T-helper 2 cell treated with Interferon-gamma antibody and Interleukin-4, amounts not matched to agents 5 μg/mL and 100 μg/mL, for 36 hours (primary cell): ENCODE measurements around the gene MTHFSD.
A peak's percentile ranks its signal among the peaks of the same experiment; 100 is the strongest.

Source experiments
- DNase-seq: peaks from one replicate; pipeline ENCODE4 v3.0.0; 2021; ENCODE audit warnings: low spot score
- H3K27ac Mint-ChIP-seq: one replicate; pipeline ENCODE4 v1.8.0; 2021; ENCODE audit warnings: mild to moderate bottlenecking, mixed read lengths
- H3K27me3 Mint-ChIP-seq: one replicate; pipeline ENCODE4 v1.8.0; 2021; ENCODE audit warnings: low read depth, mixed read lengths
- H3K36me3 Mint-ChIP-seq: one replicate; pipeline ENCODE4 v1.8.0; 2021; ENCODE audit warnings: low read depth, mixed read lengths
- H3K4me1 Mint-ChIP-seq: one replicate; pipeline ENCODE4 v1.8.0; 2021; ENCODE audit warnings: low read depth, mixed read lengths
- H3K4me3 Mint-ChIP-seq: one replicate; pipeline ENCODE4 v1.8.0; 2022; ENCODE audit warnings: mild to moderate bottlenecking, moderate library complexity, mixed read lengths
- H3K9me3 Mint-ChIP-seq: one replicate; pipeline ENCODE4 v1.8.0; 2021; ENCODE audit warnings: mixed read lengths

The MTHFSD gene

GRCh38 chr16:86515777-86516622, 39.0 kb downstream of the MTHFSD start:
- peaks cover 72% of the 10 kb centered on the region for H3K27me3 Mint-ChIP-seq
- H3K9me3 Mint-ChIP-seq: no peaks in the 10 kb centered on the region
- no peaks in the 10 kb centered on the region for H3K36me3 Mint-ChIP-seq
- peaks cover 10% of the 10 kb centered on the region for H3K4me1 Mint-ChIP-seq
- no peak overlapping the region for H3K27ac Mint-ChIP-seq
- H3K4me3 Mint-ChIP-seq: no peak overlapping the region
- no peak for DNase-seq

DNA sequence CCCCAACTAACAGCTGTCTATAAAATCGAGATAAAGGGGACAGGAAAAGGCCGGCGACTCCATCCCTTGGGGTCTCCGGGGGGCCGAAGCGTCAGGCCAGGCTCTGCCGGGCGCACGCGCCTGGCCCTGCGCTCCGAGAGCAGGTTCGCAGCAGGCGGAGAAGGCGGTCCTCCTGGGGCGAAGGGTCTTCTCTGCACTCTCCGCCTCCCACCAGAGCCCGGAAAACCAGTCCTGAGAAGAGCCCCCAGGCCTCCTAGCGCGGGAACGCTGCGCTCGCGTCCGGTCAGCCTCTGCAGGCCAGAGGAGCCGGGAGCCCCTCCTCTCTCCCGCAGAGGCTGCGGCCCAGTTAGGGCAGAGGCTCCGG, 39.6 kb downstream of the MTHFSD start:
- no peak for DNase-seq
- peaks cover 13% of the 10 kb centered on the region for H3K4me1 Mint-ChIP-seq
- no peak overlapping the region for H3K4me3 Mint-ChIP-seq
- H3K9me3 Mint-ChIP-seq: no peaks in the 10 kb centered on the region
- H3K27ac Mint-ChIP-seq: no peak overlapping the region
- H3K27me3 Mint-ChIP-seq: peaks cover 75% of the 10 kb centered on the region
- H3K36me3 Mint-ChIP-seq: no peaks in the 10 kb centered on the region

DNA sequence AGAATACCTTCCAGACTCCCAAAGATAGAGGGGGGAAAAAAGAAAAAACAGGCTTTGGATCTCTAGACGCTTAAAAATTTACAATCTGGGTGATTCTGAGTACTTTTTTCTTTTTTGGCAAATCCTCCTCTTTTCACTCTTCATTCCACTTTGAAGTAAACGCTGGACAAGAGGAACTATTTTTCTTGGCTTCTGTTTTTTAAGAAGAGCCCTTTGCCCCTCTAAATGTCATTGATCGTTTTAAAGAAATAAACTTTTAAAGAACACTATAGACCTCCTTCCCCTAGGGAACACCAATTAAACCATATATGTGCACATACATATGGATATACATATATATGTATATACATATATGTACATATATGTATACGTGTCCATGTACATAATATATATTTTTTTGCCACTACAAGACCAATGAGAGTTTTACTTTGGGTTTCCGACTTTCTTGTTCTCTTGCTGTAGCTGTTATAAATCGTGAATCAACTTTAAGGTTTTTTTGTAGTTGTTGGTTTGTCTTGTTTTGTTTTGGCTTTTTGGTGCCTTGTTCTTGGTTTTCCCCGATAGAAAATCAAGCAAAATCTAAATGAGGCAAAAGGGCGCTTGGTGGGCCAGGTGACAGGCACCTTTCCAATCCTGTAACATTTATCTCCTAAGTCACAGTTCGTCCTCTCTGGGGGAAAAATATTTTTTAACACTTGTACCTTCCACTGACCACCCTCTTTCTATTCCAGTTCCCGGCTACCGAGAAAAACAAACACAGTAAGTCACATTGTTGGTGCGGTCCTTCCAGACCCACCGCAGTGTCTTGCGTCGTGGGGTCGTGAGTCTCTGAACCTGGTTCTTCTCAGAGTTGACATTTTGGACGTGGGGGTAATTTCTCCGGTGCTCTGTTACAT, 40.3 kb downstream of the MTHFSD start:
- Mint-ChIP-seq H3K36me3 (no peaks in the 10 kb centered on the region), H3K27ac (no peak overlapping the region), H3K27me3 (peaks cover 75% of the 10 kb centered on the region), H3K4me3 (no peak overlapping the region), H3K4me1 (peaks cover 10% of the 10 kb centered on the region), H3K9me3 (no peaks in the 10 kb centered on the region)
- no peak for DNase-seq

- H3K9me3 Mint-ChIP-seq: no peaks in the 10 kb centered on the region
- peaks cover 11% of the 10 kb centered on the region for H3K4me1 Mint-ChIP-seq
- no peak overlapping the region for H3K4me3 Mint-ChIP-seq
- no peak for DNase-seq
- H3K36me3 Mint-ChIP-seq: no peaks in the 10 kb centered on the region
- H3K27ac Mint-ChIP-seq: no peak overlapping the region
- peaks cover 73% of the 10 kb centered on the region for H3K27me3 Mint-ChIP-seq
Observed at GRCh38 chr16:86513471-86514277, 41.4 kb downstream of the MTHFSD start.

DNA sequence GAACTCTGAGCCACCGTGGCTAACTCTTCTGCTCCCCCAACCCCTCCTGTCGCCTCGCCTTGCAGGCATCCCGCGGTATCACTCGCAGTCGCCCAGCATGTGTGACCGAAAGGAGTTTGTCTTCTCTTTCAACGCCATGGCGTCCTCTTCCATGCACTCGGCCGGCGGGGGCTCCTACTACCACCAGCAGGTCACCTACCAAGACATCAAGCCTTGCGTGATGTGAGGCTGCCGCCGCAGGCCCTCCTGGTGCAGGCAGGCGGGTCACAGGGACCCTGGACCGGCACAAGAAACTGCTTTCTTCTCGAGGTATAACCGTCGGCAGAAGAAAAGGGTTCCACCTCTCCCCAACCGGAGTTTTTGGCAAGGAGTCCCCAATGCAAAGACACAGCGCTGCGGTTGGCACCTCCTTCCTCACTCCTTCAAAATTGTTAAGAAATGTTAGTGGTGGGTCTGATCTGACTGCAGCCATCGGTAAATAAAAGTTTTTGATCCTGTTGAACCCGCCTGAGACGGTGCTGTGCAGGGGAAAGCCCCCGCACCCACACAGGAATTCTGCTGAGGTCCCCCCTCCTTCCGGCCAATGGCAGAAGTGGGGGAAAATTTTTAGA, 42.1 kb downstream of the MTHFSD start:
- no peaks in the 10 kb centered on the region for H3K9me3 Mint-ChIP-seq
- H3K36me3 Mint-ChIP-seq: no peaks in the 10 kb centered on the region
- peaks cover 11% of the 10 kb centered on the region for H3K4me1 Mint-ChIP-seq
- H3K27ac Mint-ChIP-seq: no peak overlapping the region
- peaks cover 67% of the 10 kb centered on the region for H3K27me3 Mint-ChIP-seq
- no peak for DNase-seq
- no peak overlapping the region for H3K4me3 Mint-ChIP-seq

- Mint-ChIP-seq H3K36me3 (no peaks in the 10 kb centered on the region), H3K9me3 (no peaks in the 10 kb centered on the region), H3K4me3 (no peak overlapping the region), H3K27me3 (peaks cover 67% of the 10 kb centered on the region), H3K4me1 (peaks cover 14% of the 10 kb centered on the region), H3K27ac (no peak overlapping the region)
- DNase-seq: no peak
Observed at GRCh38 chr16:86512301-86512859, 42.7 kb downstream of the MTHFSD start.

GRCh38 chr16:86511317-86512161, 43.5 kb downstream of the MTHFSD start:
- Mint-ChIP-seq H3K4me3 (peak overlapping the region; percentile 51), H3K4me1 (peaks cover 14% of the 10 kb centered on the region), H3K36me3 (no peaks in the 10 kb centered on the region), H3K27me3 (peaks cover 68% of the 10 kb centered on the region), H3K9me3 (no peaks in the 10 kb centered on the region), H3K27ac (peak overlapping the region; percentile 78)
- DNase-seq: no peak

- Mint-ChIP-seq H3K27ac (peak within 1 kb of the TSS; percentile 36), H3K27me3 (peaks cover 69% of the 10 kb centered on the region), H3K36me3 (no peaks in the 10 kb centered on the region), H3K9me3 (no peaks in the 10 kb centered on the region), H3K4me1 (peaks cover 16% of the 10 kb centered on the region), H3K4me3 (peak within 1 kb of the TSS; percentile 66)
- DNase-seq: no peak
Observed at GRCh38 chr16:86510465-86511261, 44.4 kb downstream of the MTHFSD start, which contains the start of gene FOXF1. Gene FOXF1 (plus strand): TSS chr16:86510527. CDS start chr16:86510570, 43 bp downstream.

DNA sequence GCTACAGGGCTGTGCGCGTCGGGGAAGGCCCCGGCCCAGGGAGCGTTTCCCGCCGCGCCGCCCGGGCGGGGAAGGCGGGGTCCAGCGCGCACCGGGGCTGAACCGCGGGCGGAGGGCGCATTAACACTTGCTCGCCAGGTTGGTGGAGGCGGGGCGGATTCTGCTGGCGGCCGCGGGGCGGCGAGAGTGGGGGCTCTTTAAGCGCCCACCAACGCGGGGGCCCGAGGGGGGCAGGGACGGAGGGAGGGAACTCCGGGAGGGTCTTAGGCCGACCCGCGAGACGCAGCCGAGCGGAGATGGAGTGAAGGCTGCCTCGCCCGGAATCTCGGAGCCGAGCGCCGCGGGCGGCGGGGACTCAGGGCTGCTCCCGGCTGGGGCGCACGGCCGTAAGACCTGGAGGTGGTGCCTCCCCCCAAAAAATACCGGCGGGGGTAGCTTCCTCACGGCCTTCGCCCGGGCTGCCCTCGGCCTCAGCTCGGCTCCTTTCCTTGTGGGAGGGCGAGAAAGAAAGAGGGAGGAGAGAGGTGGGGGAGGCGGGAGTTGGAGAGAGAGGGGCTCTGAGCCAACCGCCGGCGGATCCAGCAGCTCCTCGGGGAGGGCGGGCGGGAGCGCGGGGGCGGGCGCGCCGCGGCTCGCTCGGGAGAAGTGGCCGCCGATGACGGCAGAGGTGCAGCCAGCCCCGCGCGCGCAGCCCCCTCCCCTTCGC, 45.1 kb downstream of the MTHFSD start:
- no peak for DNase-seq

GRCh38 chr16:86508947-86509758, 45.9 kb downstream of the MTHFSD start:
- peak; percentile 17 for DNase-seq
- peak overlapping the region; percentile 80 for H3K4me3 Mint-ChIP-seq
- peaks cover 69% of the 10 kb centered on the region for H3K27me3 Mint-ChIP-seq
- H3K4me1 Mint-ChIP-seq: peaks cover 20% of the 10 kb centered on the region
- no peaks in the 10 kb centered on the region for H3K9me3 Mint-ChIP-seq
- peak overlapping the region; percentile 77 for H3K27ac Mint-ChIP-seq
- peaks cover 3% of the 10 kb centered on the region for H3K36me3 Mint-ChIP-seq

More for the DNA sequence above, 45.1 kb downstream of the MTHFSD start:
- peaks cover 69% of the 10 kb centered on the region for H3K27me3 Mint-ChIP-seq
- peaks cover 20% of the 10 kb centered on the region for H3K4me1 Mint-ChIP-seq
- no peak overlapping the region for H3K27ac Mint-ChIP-seq
- no peaks in the 10 kb centered on the region for H3K9me3 Mint-ChIP-seq
- H3K36me3 Mint-ChIP-seq: peaks cover 3% of the 10 kb centered on the region
- no peak overlapping the region for H3K4me3 Mint-ChIP-seq
